DOHH2 (cell line): ENCODE results near the gene WBP2.

ENCODE experiments used
- CTCF ChIP-seq: fragments of 200-600 bp; sonication (generic); IDR thresholded peaks from one replicate; pipeline ENCODE4 v1.5.1; 2014; ENCODE audit warnings: antibody characterized with exemption, mild to moderate bottlenecking, low read depth, low read length; ENCODE audit not compliant: poor library complexity, severe bottlenecking
- EZH2phosphoT487 ChIP-seq: fragments of 200-600 bp; sonication (generic); IDR thresholded peaks from 2 replicates; pipeline ENCODE4 v1.6.1; 2017; ENCODE audit warnings: borderline replicate concordance, mild to moderate bottlenecking, antibody characterized with exemption, low read length, moderate library complexity, mixed read lengths

DNA sequence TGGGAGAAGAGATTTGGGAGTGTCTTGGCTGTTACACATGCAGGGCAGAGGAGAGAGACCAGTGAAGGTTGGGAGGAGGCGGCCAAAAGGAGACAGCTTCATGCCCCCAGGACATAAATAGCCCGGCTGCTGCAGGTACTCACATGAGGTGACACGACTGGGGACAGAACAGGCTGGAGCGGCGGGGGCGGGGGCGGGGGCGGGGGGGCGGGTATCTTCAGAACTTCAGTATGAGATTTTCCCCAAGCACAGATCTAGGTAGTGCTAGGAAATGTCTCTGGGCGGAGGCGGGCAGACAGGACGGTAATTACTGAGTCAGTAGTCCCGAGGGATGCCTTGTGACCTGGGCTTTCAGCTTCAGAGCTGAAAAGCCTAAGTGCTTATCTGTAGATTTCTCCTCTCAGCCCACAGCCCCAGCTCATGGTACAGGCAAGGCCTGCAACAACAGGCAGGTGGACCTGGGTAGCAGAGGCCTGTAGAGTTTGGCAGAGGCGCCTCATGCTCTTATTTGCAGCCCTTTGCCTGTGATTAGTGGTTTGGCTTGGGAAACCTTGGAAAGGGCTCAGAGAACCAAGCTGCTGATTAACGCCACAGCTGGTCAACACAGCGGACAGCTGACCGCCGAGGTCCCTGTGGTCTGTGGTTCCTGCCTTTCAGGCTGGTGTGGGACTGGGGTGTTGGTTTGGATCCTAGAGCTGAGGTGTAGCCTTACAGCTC is 46.1 kb downstream of the WBP2 start:
- TF ChIP-seq CTCF = no peak
- no peak for TF ChIP-seq EZH2phosphoT487
